ENCODE data around the gene ARRDC3. TPM values are rescaled to one million over a fixed set of nuclear protein-coding genes. Genes with fewer than 3 reads are reported as not detected.

Gene ARRDC3
- total and polyA plus RNA-seq, 10 of the 15 experiments (the other 5 are each of a cell fraction or from before 2014, with no cell fraction given) = 2.3 to 14.0 (median 8.6) TPM

GRCh38 chr5:91361790-91362189, 21.3 kb downstream of the ARRDC3 start:
- in situ Hi-C loops (cut with MboI) = no loop called here
- Histone ChIP-seq H4K20me1 (ENCODE audit: control insufficient read depth, insufficient read depth) (no peaks in the 10 kb centered on the region), H3K9me3 (replicated peaks; ENCODE audit: control insufficient read depth, insufficient read depth, low read length) (peaks cover 7% of the 10 kb centered on the region; the same call in 2 of the 3 replicates), H3K27me3 (replicated peaks in 1 of 2; ENCODE audit: control insufficient read depth in 2 of 2, insufficient read depth in 2 of 2, low read length in 1 of 2) (0 out of 4 replicates have a peak, but pooled peaks cover 0 to 3% of the 10 kb centered on the region in 2 experiments), H3K27ac (ENCODE audit: control insufficient read depth, insufficient read depth) (no peak overlapping the region), H3K4me1 (ENCODE audit: control insufficient read depth, insufficient read depth, low read length) (peaks cover 8% of the 10 kb centered on the region), H3K36me3 (ENCODE audit: control insufficient read depth in 2 of 2, insufficient read depth in 2 of 2, low read length in 1 of 2) (no peaks in the 10 kb centered on the region), H3K4me2 (ENCODE audit: control insufficient read depth, insufficient read depth) (no peak overlapping the region; the same call in 1 of the 2 replicates), H2AFZ (ENCODE audit: control insufficient read depth, low read depth, low read length) (no peak overlapping the region), H3K79me2 (ENCODE audit: control insufficient read depth, insufficient read depth, low read length) (no peaks in the 10 kb centered on the region), H3K9ac (ENCODE audit: control insufficient read depth, insufficient read depth, low read length) (no peak overlapping the region), H3K4me3 (no peak overlapping the region)
- FAIRE-seq = no peak
- CTCF ChIA-PET = interaction anchor here (1.0 to 1.6 kb wide), 3 partner anchors 9 to 142 kb away, joined by 4 read pairs; no protein-coding TSS in a partner anchor
- DNase-seq (ENCODE audit: low read depth, low spot score) = no peak
- POLR2A ChIA-PET = interaction anchor here (0.6 to 1.4 kb wide), 4 partner anchors 16 to 786 kb away, joined by 3 to 6 read pairs (median 4); no protein-coding TSS in a partner anchor
- no TSS peak for BruUV-seq (replicated peaks)
- ATAC-seq = no peak
- intact Hi-C loops (cut with micrococcal nuclease; ENCODE audit: unreplicated experiment) = no loop called here
- WGBS (ENCODE audit: insufficient coverage, insufficient replicate concordance, low lambda C conversion rate, missing lambda C conversion rate) = 70% methylated on average over 3 of the region's 3 CpGs
- SMC1A ChIA-PET (ENCODE audit: uncharacterized antibody, unreplicated experiment) = interaction anchor here (1.2 to 1.3 kb wide), 2 partner anchors 23 to 179 kb away, joined by 3 to 4 read pairs; no protein-coding TSS in a partner anchor
- RAD21 ChIA-PET (ENCODE audit: unreplicated experiment) = interaction anchor here (1.1 kb wide), 2 partner anchors 23 to 95 kb away, joined by 3 to 4 read pairs; no protein-coding TSS in a partner anchor
- TF ChIP-seq ZZZ3 (IDR thresholded peaks at IDR 0.05; ENCODE audit: control insufficient read depth, insufficient read length, low read depth) (no peak), ZBTB33 (IDR thresholded peaks at IDR 0.05) (no peak), ZNF622 (IDR thresholded peaks at IDR 0.05) (no peak), NRF1 (conservative IDR thresholded peaks at IDR 0.05; ENCODE audit: low read depth, low read length) (no peak), HSF1 (IDR thresholded peaks at IDR 0.05; ENCODE audit: low read depth, low read length) (no peak), E4F1 (IDR thresholded peaks at IDR 0.05; ENCODE audit: borderline replicate concordance, partially characterized antibody) (no peak), ZBTB4 (CRISPR knock-in tag; IDR thresholded peaks at IDR 0.05) (no peak), IKZF2 (IDR thresholded peaks at IDR 0.05) (no peak), NKRF (conservative IDR thresholded peaks at IDR 0.05) (no peak)
